Keratinocyte (primary cell): ENCODE measurements around the gene VPS35L. TPM values are rescaled to one million over a fixed set of nuclear protein-coding genes. Genes with fewer than 3 reads are reported as not detected.

ENCODE experiments used
- DNase-seq: peaks from one replicate; pipeline ENCODE4 v3.0.0-alpha.2; 2011; ENCODE audit warnings: low read depth, missing footprints, low spot score
- FAIRE-seq: peaks from 2 replicates; lab custom pipeline; 2011; peaks lifted over from hg19 to GRCh38; lab: Jason Lieb, UNC
- H2AFZ ChIP-seq: 2 replicates; pipeline ENCODE4 v1.6.0; 2012; ENCODE audit warnings: low read length, control low read depth, inconsistent platforms; ENCODE audit not compliant: control insufficient read depth
- H3K27ac ChIP-seq: 2 replicates; pipeline ENCODE4 v1.5.1; 2011; ENCODE audit warnings: low read length; ENCODE audit not compliant: control insufficient read depth, insufficient read depth
- H3K27me3 ChIP-seq: 3 replicates; pipeline ENCODE4 v1.6.0; 2011; ENCODE audit warnings: low read length; ENCODE audit not compliant: control insufficient read depth, insufficient read depth; ENCODE audit errors: extremely low read depth
- H3K36me3 ChIP-seq, 2 experiments: 2 replicates in 1 of 2; 3 replicates in 1 of 2; pipeline ENCODE4 v1.5.1; 2011; ENCODE audit warnings: low read length in 2 of 2, mild to moderate bottlenecking in 1 of 2; ENCODE audit not compliant: control insufficient read depth in 2 of 2, insufficient read depth in 2 of 2; ENCODE audit errors: extremely low read depth in 1 of 2
- H3K4me1 ChIP-seq: 3 replicates; pipeline ENCODE4 v1.5.1; 2011; ENCODE audit warnings: low read length; ENCODE audit not compliant: control insufficient read depth, insufficient read depth; ENCODE audit errors: extremely low read depth
- H3K4me2 ChIP-seq: 3 replicates; pipeline ENCODE4 v1.6.0; 2011; ENCODE audit warnings: low read depth, low read length; ENCODE audit not compliant: control insufficient read depth, insufficient read depth; ENCODE audit errors: extremely low read depth
- H3K4me3 ChIP-seq, 3 experiments: fragments of 200-600 bp in 1 of 3; sonication (generic) in 1 of 3; 2 replicates in 2 of 3; 3 replicates in 1 of 3; pipeline ENCODE4 v1.5.1; 2011 to 2016; ENCODE audit warnings: low read length in 3 of 3, mild to moderate bottlenecking in 3 of 3, control low read depth in 2 of 3, inconsistent platforms in 1 of 3, low read depth in 1 of 3, mixed read lengths in 1 of 3, mixed run types in 1 of 3, moderate library complexity in 1 of 3; ENCODE audit not compliant: control insufficient read depth in 2 of 3, insufficient read depth in 2 of 3; ENCODE audit errors: extremely low read depth in 1 of 3
- H3K79me2 ChIP-seq: 2 replicates; pipeline ENCODE4 v1.6.0; 2012; ENCODE audit warnings: low read length; ENCODE audit not compliant: control insufficient read depth, insufficient read depth
- H3K9ac ChIP-seq: 3 replicates; pipeline ENCODE4 v1.6.0; 2011; ENCODE audit warnings: low read length; ENCODE audit not compliant: control insufficient read depth, insufficient read depth; ENCODE audit errors: extremely low read depth
- H3K9me1 ChIP-seq: 3 replicates; pipeline ENCODE4 v1.6.0; 2011; ENCODE audit warnings: low read length; ENCODE audit not compliant: control insufficient read depth, insufficient read depth; ENCODE audit errors: extremely low read depth
- H3K9me3 ChIP-seq: 2 replicates; pipeline ENCODE4 v1.5.1; 2012; ENCODE audit warnings: low read depth, low read length; ENCODE audit not compliant: control insufficient read depth
- H4K20me1 ChIP-seq: 3 replicates; pipeline ENCODE4 v1.6.0; 2011; ENCODE audit warnings: low read length; ENCODE audit not compliant: control insufficient read depth, insufficient read depth; ENCODE audit errors: extremely low read depth
- CTCF ChIP-seq, 3 experiments: IDR thresholded peaks in 1 of 3; conservative IDR thresholded peaks in 1 of 3; optimal IDR thresholded peaks in 1 of 3; 2 replicates in 2 of 3; 3 replicates in 1 of 3; pipeline versions ENCODE3 to v1.5.1; 2011; ENCODE audit warnings: low read length in 3 of 3, mild to moderate bottlenecking in 3 of 3, moderate library complexity in 2 of 3, control low read depth in 1 of 3, inconsistent platforms in 1 of 3; ENCODE audit not compliant: insufficient read depth in 2 of 3; ENCODE audit errors: extremely low read depth in 1 of 3
- EZH2 ChIP-seq: IDR thresholded peaks from one replicate; pipeline ENCODE4 v1.6.1; 2012; ENCODE audit warnings: inconsistent platforms, mild to moderate bottlenecking, low read length, moderate library complexity
- dilution Hi-C: fragments of 300-500 bp; cut with MboI; formaldehyde crosslinking; loops from one replicate; pipeline ENCODE4 v1.7.0; 2020; ENCODE audit warnings: low sequenced_read_pairs; ENCODE audit not compliant: extremely low pct_ligation_motif_present
- polyA plus RNA-seq, 5 experiments: library from polyadenylated mRNA; depleted of rRNA in 3 of 5; stranded (reverse) in 3 of 5; stranded (forward) in 1 of 5; unstranded in 1 of 5; fragments of >200 nt; gene quantifications; 1 replicate in 1 of 5; 2 replicates in 3 of 5; 3 replicates in 1 of 5; pipeline versions ENCODE4 v1.2.1 to v1.2.3, GENCODE V29; 2011 to 2012; ENCODE audit warnings: missing spikeins in 2 of 5, low read depth in 1 of 5, low replicate concordance in 1 of 5

VPS35L gene
- polyA plus RNA-seq, 1 donor (not counting 4 experiments of a cell fraction or from before 2014, with no cell fraction given), result 22.1 TPM

- Histone ChIP-seq H4K20me1 (peaks cover 3% of the 10 kb centered on the region), H3K9me3 (no peaks in the 10 kb centered on the region), H3K4me2 (no peak overlapping the region), H3K27me3 (no peaks in the 10 kb centered on the region), H3K9me1 (no peaks in the 10 kb centered on the region), H2AFZ (no peak overlapping the region), H3K79me2 (peaks cover 6% of the 10 kb centered on the region), H3K36me3 (peaks cover 0 to 6% of the 10 kb centered on the region in 2 experiments), H3K4me3 (no peak overlapping the region), H3K9ac (no peak overlapping the region), H3K4me1 (peaks cover 11% of the 10 kb centered on the region), H3K27ac (no peak overlapping the region)
- FAIRE-seq (no peak), DNase-seq (no peak)
- dilution Hi-C loops, result loop anchor here (25.0 kb wide), 1 partner anchor 101 kb away; the partner anchor contains the start of gene TMC5
- TF ChIP-seq CTCF (optimal IDR thresholded peaks at IDR 0.05 in 1 of 3, IDR thresholded peaks at IDR 0.05 in 1 of 3, conservative IDR thresholded peaks at IDR 0.05 in 1 of 3; ENCODE audit: extremely low read depth in 1 of 3, insufficient read depth in 2 of 3, low read length in 3 of 3) (no peak), EZH2 (no peak)
Observed at GRCh38 chr16:19513377-19514053, 42.0 kb upstream of the VPS35L start.

DNA sequence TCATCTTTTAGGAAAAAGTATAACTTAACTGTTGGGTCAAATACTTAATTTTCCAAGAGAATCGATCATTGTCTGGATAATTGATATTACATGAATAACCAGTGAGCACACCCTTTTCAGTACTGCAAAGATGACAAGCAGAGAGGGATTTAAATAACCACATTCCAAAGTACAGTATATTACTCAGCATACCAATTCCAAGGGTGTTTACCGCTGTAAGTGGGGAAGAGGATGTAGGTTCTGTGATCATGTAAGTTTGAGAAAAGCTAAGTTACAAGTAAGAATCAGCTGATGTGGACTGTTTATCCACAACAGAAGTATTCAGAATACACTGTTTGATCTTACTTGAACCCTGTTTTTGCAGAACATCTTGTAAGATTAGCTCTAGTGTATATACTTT is 39.7 kb upstream of the VPS35L start:
- no peaks in the 10 kb centered on the region for H3K9me1 ChIP-seq
- H3K4me1 ChIP-seq, result peaks cover 18% of the 10 kb centered on the region
- no peak overlapping the region for H3K9ac ChIP-seq
- peaks cover 23% of the 10 kb centered on the region for H3K79me2 ChIP-seq
- FAIRE-seq (no peak), DNase-seq (no peak)
- TF ChIP-seq CTCF (optimal IDR thresholded peaks at IDR 0.05 in 1 of 3, IDR thresholded peaks at IDR 0.05 in 1 of 3, conservative IDR thresholded peaks at IDR 0.05 in 1 of 3; ENCODE audit: extremely low read depth in 1 of 3, insufficient read depth in 2 of 3, low read length in 3 of 3) (no peak), EZH2 (no peak)
- no peaks in the 10 kb centered on the region for H3K9me3 ChIP-seq
- H3K4me3 ChIP-seq, result no peak overlapping the region
- dilution Hi-C loops, result loop anchor here (25.0 kb wide), 1 partner anchor 103 kb away; the partner anchor contains the start of gene TMC5
- peaks cover 0 to 6% of the 10 kb centered on the region in 2 experiments for H3K36me3 ChIP-seq
- no peak overlapping the region for H3K27ac ChIP-seq
- H2AFZ ChIP-seq, result no peak overlapping the region
- peaks cover 3% of the 10 kb centered on the region for H4K20me1 ChIP-seq
- H3K4me2 ChIP-seq, result no peak overlapping the region
- H3K27me3 ChIP-seq, result no peaks in the 10 kb centered on the region
